HCT116 (cell line): ENCODE measurements around the gene THSD7A. TPM values are rescaled to one million over a fixed set of nuclear protein-coding genes. Genes with fewer than 3 reads are reported as not detected.

Experiments
- ATAC-seq: fragments of 200-7000 bp; cut with Tn5 transposase; 2 replicates; pipeline ENCODE4 v1.9.1; 2020; ENCODE audit warnings: mild to moderate bottlenecking, moderate library complexity
- BruUV-seq: library from RNA; stranded (reverse); fragments of 400-500 nt; replicated peaks from 2 replicates; lab custom pipeline; 2021; lab: Mats Ljungman, UMichigan
- CTCF ChIA-PET: fragments of 300-600 bp; sonication (Branson Sonifier 250); formaldehyde crosslinking; loops from one replicate; lab custom pipeline; 2021; ENCODE audit warnings: antibody characterized with exemption; lab: Charles Lee
- POLR2A ChIA-PET: fragments of 300-600, 350-600 bp; sonication (Branson Sonifier 250); formaldehyde crosslinking; loops from one replicate; lab custom pipeline; 2021; ENCODE audit warnings: antibody characterized with exemption; lab: Charles Lee
- RAD21 ChIA-PET, 2 experiments: fragments of 300-600 bp; sonication (Branson Sonifier 250); formaldehyde crosslinking; loops; one replicate each; lab custom pipeline; 2023; ENCODE audit warnings: low total read pairs in 2 of 2; ENCODE audit not compliant: uncharacterized antibody in 2 of 2, unreplicated experiment in 2 of 2, low non-redundant PET in 1 of 2; lab: Charles Lee
- DNase-seq: peaks from one replicate; pipeline ENCODE4 v3.0.0-alpha.2; 2010; ENCODE audit warnings: low read depth, low spot score
- H2AFZ ChIP-seq: fragments of 200-600 bp; shearing (Covaris generic), sonication (generic); 2 replicates; pipeline ENCODE4 v1.6.1; 2017; ENCODE audit warnings: low read depth, mixed run types, mixed read lengths, antibody characterized with exemption, low read length; ENCODE audit not compliant: poor library complexity, severe bottlenecking
- H3K27ac ChIP-seq: 2 replicates; pipeline ENCODE4 v1.5.1; 2012; ENCODE audit warnings: low read depth, low read length
- H3K27me3 ChIP-seq: fragments of 200-600 bp; sonication (generic); 2 replicates; pipeline ENCODE4 v1.6.1; 2016; ENCODE audit warnings: mixed run types, low read length, mixed read lengths; ENCODE audit not compliant: insufficient read depth
- H3K36me3 ChIP-seq, 2 experiments: fragments of 200-500 bp in 1 of 2; fragments of 200-600 bp in 1 of 2; sonication (Bioruptor generic) in 1 of 2; sonication (generic) in 1 of 2; 2 replicates each; pipeline versions ENCODE4 v1.5.1 to v1.6.1; 2014 to 2016; ENCODE audit warnings: low read length in 2 of 2, inconsistent platforms in 1 of 2, mixed read lengths in 1 of 2, mixed run types in 1 of 2; ENCODE audit not compliant: insufficient read depth in 2 of 2, control insufficient read depth in 1 of 2
- H3K4me1 ChIP-seq, 2 experiments: fragments of 200-600 bp in 1 of 2; sonication (generic) in 1 of 2; 2 replicates each; pipeline versions ENCODE4 v1.5.1 to v1.6.1; 2012 to 2017; ENCODE audit warnings: low read length in 2 of 2, inconsistent platforms in 1 of 2, mild to moderate bottlenecking in 1 of 2, mixed read lengths in 1 of 2, mixed run types in 1 of 2, moderate library complexity in 1 of 2; ENCODE audit not compliant: insufficient read depth in 2 of 2, control insufficient read depth in 1 of 2
- H3K4me2 ChIP-seq: fragments of 200-600 bp; sonication (generic); 2 replicates; pipeline ENCODE4 v1.6.1; 2017; ENCODE audit warnings: mixed run types, low read length, mixed read lengths
- H3K4me3 ChIP-seq, 2 experiments: fragments of 200-600 bp in 1 of 2; sonication (generic) in 1 of 2; replicated peaks in 1 of 2; 2 replicates each; pipeline ENCODE4 v1.5.1; 2011 to 2016; ENCODE audit warnings: low read length in 2 of 2, control low read depth in 1 of 2, low read depth in 1 of 2, mild to moderate bottlenecking in 1 of 2, mixed read lengths in 1 of 2, mixed run types in 1 of 2
- H3K79me2 ChIP-seq: fragments of 200-600 bp; sonication (generic); 2 replicates; pipeline ENCODE4 v1.6.1; 2017; ENCODE audit warnings: mild to moderate bottlenecking, mixed run types, low read length, moderate library complexity, mixed read lengths; ENCODE audit not compliant: insufficient read depth
- H3K9ac ChIP-seq: fragments of 200-600 bp; sonication (generic); 2 replicates; pipeline ENCODE4 v1.6.1; 2016; ENCODE audit warnings: low read length, mixed read lengths
- H3K9me2 ChIP-seq: fragments of 200-600 bp; sonication (generic), shearing (Covaris generic); 2 replicates; pipeline ENCODE4 v1.6.1; 2017; ENCODE audit warnings: mixed run types, mild to moderate bottlenecking, moderate library complexity; ENCODE audit not compliant: insufficient read depth
- H3K9me3 ChIP-seq, 2 experiments: fragments of 200-500 bp in 1 of 2; fragments of 200-600 bp in 1 of 2; sonication (Bioruptor generic) in 1 of 2; sonication (generic) in 1 of 2; 2 replicates each; pipeline ENCODE4 v1.6.1; 2014 to 2017; ENCODE audit warnings: low read length in 2 of 2, mixed read lengths in 2 of 2, inconsistent platforms in 1 of 2, low read depth in 1 of 2, mild to moderate bottlenecking in 1 of 2, mixed run types in 1 of 2, moderate library complexity in 1 of 2; ENCODE audit not compliant: control insufficient read depth in 1 of 2, insufficient read depth in 1 of 2
- H4K20me1 ChIP-seq: fragments of 200-600 bp; sonication (generic), shearing (Covaris generic); 2 replicates; pipeline ENCODE4 v1.6.1; 2017; ENCODE audit warnings: mixed run types, mild to moderate bottlenecking, moderate library complexity; ENCODE audit not compliant: insufficient read depth
- CBX3 ChIP-seq: IDR thresholded peaks from 2 replicates; pipeline ENCODE4 v1.6.1; 2012; ENCODE audit warnings: low read depth
- CEBPB ChIP-seq: IDR thresholded peaks from 2 replicates; pipeline ENCODE4 v1.6.1; 2012; ENCODE audit warnings: low read depth
- EGR1 ChIP-seq: IDR thresholded peaks from 2 replicates; pipeline ENCODE4 v1.6.1; 2012; ENCODE audit warnings: low read depth
- ELF1 ChIP-seq: IDR thresholded peaks from 2 replicates; pipeline ENCODE4 v1.6.1; 2012; ENCODE audit warnings: low read depth, borderline replicate concordance
- FOSL1 ChIP-seq: IDR thresholded peaks from 2 replicates; pipeline ENCODE4 v1.6.1; 2012; ENCODE audit warnings: low read depth
- JUND ChIP-seq: IDR thresholded peaks from 2 replicates; pipeline ENCODE4 v1.6.1; 2012
- POLR2A ChIP-seq: IDR thresholded peaks from 2 replicates; pipeline ENCODE4 v1.7.0; 2011; ENCODE audit warnings: borderline replicate concordance; ENCODE audit not compliant: insufficient read depth, insufficient read length; ENCODE audit errors: extremely low read depth
- RAD21 ChIP-seq: IDR thresholded peaks from 2 replicates; pipeline ENCODE4 v1.6.1; 2012; ENCODE audit warnings: low read depth, mild to moderate bottlenecking
- SIN3A ChIP-seq: IDR thresholded peaks from 2 replicates; pipeline ENCODE4 v1.6.1; 2012; ENCODE audit warnings: low read depth
- SRF ChIP-seq: IDR thresholded peaks from 2 replicates; pipeline ENCODE4 v1.6.1; 2012; ENCODE audit warnings: low read depth
- YY1 ChIP-seq: IDR thresholded peaks from 2 replicates; pipeline ENCODE4 v1.6.1; 2011; ENCODE audit warnings: low read length, low read depth, moderate library complexity, mild to moderate bottlenecking; ENCODE audit not compliant: insufficient replicate concordance; ENCODE audit errors: extremely low read depth
- ZNF274 ChIP-seq: fragments of 200-500 bp; sonication (Bioruptor generic); IDR thresholded peaks from 2 replicates; pipeline ENCODE4 v1.6.1; 2014; ENCODE audit warnings: mild to moderate bottlenecking, low read depth, low read length, inconsistent platforms
- intact Hi-C: fragments of 100-400 bp; cut with micrococcal nuclease; formaldehyde crosslinking; loops from 2 replicates; pipeline ENCODE4 v1.10.0; 2022
- total RNA-seq: library from RNA; stranded (reverse); gene quantifications from one replicate; pipeline ENCODE4 v1.2.1, GENCODE V29; 2021; ENCODE audit not compliant: unreplicated experiment
- TF ChIP-seq, protein P1 (sequence below), 3 experiments: fragments of 200-600 bp in 1 of 3; sonication (generic) in 1 of 3; IDR thresholded peaks in 2 of 3; conservative IDR thresholded peaks in 1 of 3; 2 replicates each; pipeline ENCODE4 v1.5.1; 2012 to 2017; ENCODE audit warnings: low read depth in 2 of 3, low read length in 2 of 3, antibody characterized with exemption in 1 of 3, borderline replicate concordance in 1 of 3, control low read depth in 1 of 3, mild to moderate bottlenecking in 1 of 3, mixed read lengths in 1 of 3, mixed run types in 1 of 3, moderate library complexity in 1 of 3; ENCODE audit not compliant: insufficient read depth in 1 of 3
- TF ChIP-seq, protein P2 (sequence below): IDR thresholded peaks from 2 replicates; pipeline ENCODE4 v1.6.1; 2012
- TF ChIP-seq, protein P3 (sequence below): IDR thresholded peaks from 2 replicates; pipeline ENCODE4 v1.6.1; 2011; ENCODE audit warnings: mild to moderate bottlenecking, low read length, moderate library complexity; ENCODE audit not compliant: insufficient replicate concordance; ENCODE audit errors: extremely low read depth
- TF ChIP-seq, protein P4 (sequence below): IDR thresholded peaks from 2 replicates; pipeline ENCODE4 v1.6.1; 2012

The THSD7A gene
- total RNA-seq, 1 experiment from 2014 or later = 0.05 TPM

DNA sequence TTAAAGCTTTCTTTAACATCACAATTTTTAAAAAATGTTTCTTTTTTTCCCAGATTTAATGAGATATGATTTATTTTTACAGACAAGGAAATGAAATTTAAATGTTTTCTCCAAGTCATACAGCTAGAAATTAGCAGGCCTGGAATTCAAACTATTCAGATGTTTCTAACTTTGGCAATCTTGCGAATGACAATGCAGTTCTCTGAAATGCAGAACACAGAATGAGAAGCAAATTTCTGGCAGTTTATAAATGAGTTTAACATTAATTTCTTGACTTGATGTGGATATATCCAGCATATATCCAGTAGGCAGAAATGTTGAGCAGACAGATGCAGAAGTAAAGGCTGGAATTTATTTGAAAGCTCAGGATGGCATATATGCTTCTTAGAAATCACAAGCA is 227.5 kb downstream of the THSD7A start:
- Histone ChIP-seq H3K27ac (no peak overlapping the region), H3K9me3 (no peaks in the 10 kb centered on the region), H3K4me1 (no peaks in the 10 kb centered on the region), H3K4me2 (no peak overlapping the region), H3K27me3 (no peaks in the 10 kb centered on the region), H4K20me1 (no peaks in the 10 kb centered on the region), H3K79me2 (no peaks in the 10 kb centered on the region), H3K4me3 (no peak overlapping the region), H2AFZ (no peak overlapping the region), H3K36me3 (no peaks in the 10 kb centered on the region), H3K9ac (no peak overlapping the region), H3K9me2 (0 out of 2 replicates have a peak, but pooled peaks cover 3% of the 10 kb centered on the region)
- BruUV-seq = no TSS peak
- RAD21 ChIA-PET = no interaction called here
- intact Hi-C loops = no loop called here
- ATAC-seq (no peak), DNase-seq (no peak)
- POLR2A ChIA-PET = no interaction called here
- CTCF ChIA-PET = no interaction called here
- TF ChIP-seq, protein P1, sequence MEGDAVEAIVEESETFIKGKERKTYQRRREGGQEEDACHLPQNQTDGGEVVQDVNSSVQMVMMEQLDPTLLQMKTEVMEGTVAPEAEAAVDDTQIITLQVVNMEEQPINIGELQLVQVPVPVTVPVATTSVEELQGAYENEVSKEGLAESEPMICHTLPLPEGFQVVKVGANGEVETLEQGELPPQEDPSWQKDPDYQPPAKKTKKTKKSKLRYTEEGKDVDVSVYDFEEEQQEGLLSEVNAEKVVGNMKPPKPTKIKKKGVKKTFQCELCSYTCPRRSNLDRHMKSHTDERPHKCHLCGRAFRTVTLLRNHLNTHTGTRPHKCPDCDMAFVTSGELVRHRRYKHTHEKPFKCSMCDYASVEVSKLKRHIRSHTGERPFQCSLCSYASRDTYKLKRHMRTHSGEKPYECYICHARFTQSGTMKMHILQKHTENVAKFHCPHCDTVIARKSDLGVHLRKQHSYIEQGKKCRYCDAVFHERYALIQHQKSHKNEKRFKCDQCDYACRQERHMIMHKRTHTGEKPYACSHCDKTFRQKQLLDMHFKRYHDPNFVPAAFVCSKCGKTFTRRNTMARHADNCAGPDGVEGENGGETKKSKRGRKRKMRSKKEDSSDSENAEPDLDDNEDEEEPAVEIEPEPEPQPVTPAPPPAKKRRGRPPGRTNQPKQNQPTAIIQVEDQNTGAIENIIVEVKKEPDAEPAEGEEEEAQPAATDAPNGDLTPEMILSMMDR (IDR thresholded peaks at IDR 0.05 in 2 of 3, conservative IDR thresholded peaks at IDR 0.05 in 1 of 3; ENCODE audit: borderline replicate concordance in 1 of 3, insufficient read depth in 1 of 3, low read depth in 2 of 3, low read length in 2 of 3) = no peak
- TF ChIP-seq JUND (no peak), CBX3 (no peak), RAD21 (no peak), POLR2A (no peak), FOSL1 (no peak), CEBPB (no peak), ELF1 (no peak), YY1 (no peak), SIN3A (no peak), ZNF274 (no peak), SRF (no peak), EGR1 (no peak)
- TF ChIP-seq, protein P2, sequence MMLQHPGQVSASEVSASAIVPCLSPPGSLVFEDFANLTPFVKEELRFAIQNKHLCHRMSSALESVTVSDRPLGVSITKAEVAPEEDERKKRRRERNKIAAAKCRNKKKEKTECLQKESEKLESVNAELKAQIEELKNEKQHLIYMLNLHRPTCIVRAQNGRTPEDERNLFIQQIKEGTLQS = no peak
- TF ChIP-seq, protein P3, sequence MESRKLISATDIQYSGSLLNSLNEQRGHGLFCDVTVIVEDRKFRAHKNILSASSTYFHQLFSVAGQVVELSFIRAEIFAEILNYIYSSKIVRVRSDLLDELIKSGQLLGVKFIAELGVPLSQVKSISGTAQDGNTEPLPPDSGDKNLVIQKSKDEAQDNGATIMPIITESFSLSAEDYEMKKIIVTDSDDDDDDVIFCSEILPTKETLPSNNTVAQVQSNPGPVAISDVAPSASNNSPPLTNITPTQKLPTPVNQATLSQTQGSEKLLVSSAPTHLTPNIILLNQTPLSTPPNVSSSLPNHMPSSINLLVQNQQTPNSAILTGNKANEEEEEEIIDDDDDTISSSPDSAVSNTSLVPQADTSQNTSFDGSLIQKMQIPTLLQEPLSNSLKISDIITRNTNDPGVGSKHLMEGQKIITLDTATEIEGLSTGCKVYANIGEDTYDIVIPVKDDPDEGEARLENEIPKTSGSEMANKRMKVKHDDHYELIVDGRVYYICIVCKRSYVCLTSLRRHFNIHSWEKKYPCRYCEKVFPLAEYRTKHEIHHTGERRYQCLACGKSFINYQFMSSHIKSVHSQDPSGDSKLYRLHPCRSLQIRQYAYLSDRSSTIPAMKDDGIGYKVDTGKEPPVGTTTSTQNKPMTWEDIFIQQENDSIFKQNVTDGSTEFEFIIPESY = no peak
- TF ChIP-seq, protein P4, sequence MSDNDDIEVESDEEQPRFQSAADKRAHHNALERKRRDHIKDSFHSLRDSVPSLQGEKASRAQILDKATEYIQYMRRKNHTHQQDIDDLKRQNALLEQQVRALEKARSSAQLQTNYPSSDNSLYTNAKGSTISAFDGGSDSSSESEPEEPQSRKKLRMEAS = no peak
